ENCODE results near the gene TCEA2.
A peak's percentile ranks its signal among the peaks of the same experiment; 100 is the strongest.

- TF ChIP-seq EZH2 (IDR thresholded peaks at IDR 0.05), result peak; percentile 9
- TF ChIP-seq CTCF (IDR thresholded peaks at IDR 0.05), result peak; percentile 34
- peak; percentile 65 for TF ChIP-seq EZH2phosphoT487 (IDR thresholded peaks at IDR 0.05)
These were observed 21.0 kb downstream of the TCEA2 start, which contains the start of gene LKAAEAR1 for GRCh38 chr20:64083804-64084684.

Data from neural progenitor cell (in vitro differentiated cells).